Mesendoderm (in vitro differentiated cells): ENCODE results near the gene RAB11FIP3.
A peak's percentile ranks its signal among the peaks of the same experiment; 100 is the strongest.

Experiments used
- DNase-seq: peaks from one replicate; pipeline ENCODE4 v3.0.0; 2013
- H2AK5ac ChIP-seq: 2 replicates; pipeline ENCODE4 v1.6.1; 2013; ENCODE audit warnings: low read length, inconsistent platforms
- H2BK120ac ChIP-seq: 2 replicates; pipeline ENCODE4 v1.6.1; 2013; ENCODE audit warnings: low read depth, mild to moderate bottlenecking, low read length, moderate library complexity, mixed read lengths
- H2BK15ac ChIP-seq: replicated peaks from 2 replicates; pipeline ENCODE4 v1.6.1; 2013; ENCODE audit warnings: low read depth, mild to moderate bottlenecking, moderate library complexity
- H2BK5ac ChIP-seq: 2 replicates; pipeline ENCODE4 v1.6.1; 2013; ENCODE audit warnings: low read length, inconsistent platforms
- H3K18ac ChIP-seq: 2 replicates; pipeline ENCODE4 v1.6.1; 2013; ENCODE audit warnings: mild to moderate bottlenecking, low read length, mixed read lengths
- H3K23ac ChIP-seq: one replicate; pipeline ENCODE4 v1.6.1; 2013; ENCODE audit warnings: low read length
- H3K27ac ChIP-seq: 2 replicates; pipeline ENCODE4 v1.5.1; 2013; ENCODE audit warnings: low read depth, mild to moderate bottlenecking, inconsistent platforms, low read length, moderate library complexity
- H3K27me3 ChIP-seq: 2 replicates; pipeline ENCODE4 v1.6.1; 2013; ENCODE audit warnings: low read length, control low read depth, mild to moderate bottlenecking, inconsistent platforms; ENCODE audit not compliant: insufficient read depth, poor library complexity
- H3K36me3 ChIP-seq: 2 replicates; pipeline ENCODE4 v1.6.1; 2013; ENCODE audit warnings: low read length, inconsistent platforms; ENCODE audit not compliant: control insufficient read depth, insufficient read depth
- H3K4ac ChIP-seq: one replicate; pipeline ENCODE4 v1.6.1; 2013; ENCODE audit warnings: low read depth, mild to moderate bottlenecking, low read length, moderate library complexity
- H3K4me1 ChIP-seq: 2 replicates; pipeline ENCODE4 v1.6.1; 2013; ENCODE audit warnings: low read depth, low read length, inconsistent platforms; ENCODE audit not compliant: control insufficient read depth
- H3K4me2 ChIP-seq: 2 replicates; pipeline ENCODE4 v1.6.1; 2013; ENCODE audit warnings: low read length
- H3K4me3 ChIP-seq: 2 replicates; pipeline ENCODE4 v1.5.1; 2013; ENCODE audit warnings: mild to moderate bottlenecking, low read length
- H3K56ac ChIP-seq: one replicate; pipeline ENCODE4 v1.6.1; 2013; ENCODE audit warnings: low read length
- H3K79me1 ChIP-seq: 2 replicates; pipeline ENCODE4 v1.6.1; 2013; ENCODE audit warnings: low read length, inconsistent platforms
- H3K79me2 ChIP-seq: 2 replicates; pipeline ENCODE4 v1.6.1; 2013; ENCODE audit warnings: mild to moderate bottlenecking, low read length; ENCODE audit not compliant: control insufficient read depth, insufficient read depth
- H3K9ac ChIP-seq: 2 replicates; pipeline ENCODE4 v1.6.1; 2013; ENCODE audit warnings: low read length, inconsistent platforms
- H4K5ac ChIP-seq: one replicate; pipeline ENCODE4 v1.6.1; 2013; ENCODE audit warnings: low read length
- H4K8ac ChIP-seq: one replicate; pipeline ENCODE4 v1.6.1; 2013; ENCODE audit warnings: low read depth, mild to moderate bottlenecking, control low read depth, low read length, moderate library complexity
- WGBS: extraction: QIAGEN DNeasy Blood & Tissue Kit; methylation state at CpG from one replicate; pipeline ENCODE4 v1.1.7; 2013; ENCODE audit warnings: low lambda C conversion rate, missing lambda C conversion rate; ENCODE audit not compliant: insufficient coverage; ENCODE audit errors: extremely low coverage; 5-methylcytosine and 5-hydroxymethylcytosine counted together

The RAB11FIP3 gene

DNA sequence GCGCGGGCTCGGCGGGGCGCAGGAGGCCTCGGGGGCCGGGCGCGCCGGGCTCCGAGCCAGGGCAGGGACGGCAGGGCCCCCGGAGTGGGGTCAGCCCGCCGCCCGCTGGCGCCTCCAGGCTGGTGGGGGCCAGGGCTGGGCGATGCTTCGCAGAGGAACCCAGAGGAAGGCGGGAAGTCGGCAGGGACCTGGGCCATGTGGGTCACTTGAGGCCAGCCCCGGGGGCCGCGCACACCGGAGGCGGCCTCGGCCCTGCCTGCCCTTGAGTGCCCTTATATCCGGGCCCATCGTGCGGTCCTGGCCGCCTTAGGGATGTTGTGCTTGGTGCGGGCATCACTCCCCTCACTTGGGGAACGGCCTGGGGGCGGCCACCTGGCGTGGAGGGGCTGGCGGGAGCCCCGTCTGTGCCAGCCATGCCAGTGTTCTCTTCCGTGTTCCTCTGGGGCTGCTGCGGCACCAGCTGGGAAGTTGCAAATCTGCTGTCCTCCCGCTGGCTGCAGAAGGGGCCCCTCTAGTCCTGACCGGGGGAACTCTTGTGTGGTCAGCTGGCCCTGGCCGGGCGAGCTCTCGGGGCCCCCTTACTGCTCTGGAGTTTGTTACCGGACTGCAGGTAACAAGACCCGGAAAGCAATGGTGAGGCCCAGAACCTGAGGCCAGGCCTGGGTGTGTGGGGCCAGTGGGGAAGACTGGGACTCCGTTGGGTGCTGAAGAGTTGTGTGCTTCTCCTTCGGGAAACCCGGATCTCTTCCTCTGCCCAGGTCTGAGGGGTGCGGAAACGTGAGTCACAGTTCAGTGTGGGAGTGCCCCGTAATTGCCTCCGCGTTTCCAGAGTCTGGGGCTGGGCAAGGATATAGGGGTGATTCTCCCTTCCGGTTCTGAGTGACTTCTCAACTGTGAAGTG lies 102.9 kb downstream of the RAB11FIP3 start:
- Histone ChIP-seq H3K18ac (peak overlapping the region; percentile 71), H3K36me3 (no peaks in the 10 kb centered on the region), H2AK5ac (no peak overlapping the region), H2BK5ac (peak overlapping the region; percentile 30), H3K79me1 (peaks cover 31% of the 10 kb centered on the region), H3K23ac (peak overlapping the region; percentile 66), H2BK15ac (no peak overlapping the region), H3K9ac (peak overlapping the region; percentile 95), H3K4me2 (peak overlapping the region; percentile 80), H3K4me1 (peaks cover 11% of the 10 kb centered on the region), H4K5ac (no peak overlapping the region), H3K27me3 (no peaks in the 10 kb centered on the region), H3K27ac (no peak overlapping the region), H3K4me3 (peak overlapping the region; percentile 79), H4K8ac (no peak overlapping the region), H2BK120ac (no peak overlapping the region), H3K79me2 (peaks cover 50% of the 10 kb centered on the region), H3K4ac (peak overlapping the region; percentile 58), H3K56ac (peak overlapping the region; percentile 98)
- WGBS, result no CpG with 5 or more reads among the region's 55 CpGs
- peak; percentile 57 for DNase-seq

DNA sequence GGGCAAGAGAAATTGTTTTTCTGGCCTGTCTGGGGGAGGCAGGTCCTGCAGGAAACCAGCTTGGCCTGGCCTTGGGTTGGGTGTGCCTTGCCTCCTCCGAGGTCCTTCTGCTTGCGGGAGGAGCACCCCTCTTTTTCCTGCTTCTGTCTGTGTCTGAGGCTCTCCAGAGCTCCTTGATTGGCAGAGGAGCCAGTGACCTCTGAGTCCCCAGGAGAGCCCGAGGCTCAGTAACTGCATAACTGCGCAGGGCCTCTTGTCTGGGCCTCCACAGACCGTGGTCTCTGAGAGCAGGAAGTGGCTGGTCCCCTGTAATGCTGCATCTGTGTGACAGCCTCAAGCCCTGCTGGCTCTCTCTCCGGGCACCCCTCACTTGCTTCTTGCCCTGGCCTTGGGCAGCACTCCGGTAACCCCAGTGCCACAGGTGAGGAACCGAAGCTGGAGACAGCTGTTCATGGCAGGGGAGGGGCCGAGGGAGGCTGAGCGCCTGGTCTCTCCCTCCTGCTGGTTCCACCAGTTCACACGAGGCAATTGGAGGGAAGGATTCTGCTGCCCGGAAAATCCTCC lies 103.6 kb downstream of the RAB11FIP3 start:
- Histone ChIP-seq H3K79me2 (peaks cover 56% of the 10 kb centered on the region), H3K4ac (no peak overlapping the region), H3K27ac (no peak overlapping the region), H3K9ac (peak overlapping the region; percentile 95), H3K23ac (peak overlapping the region; percentile 15), H2BK120ac (no peak overlapping the region), H3K79me1 (peaks cover 31% of the 10 kb centered on the region), H3K36me3 (no peaks in the 10 kb centered on the region), H2BK15ac (no peak overlapping the region), H3K4me3 (peak overlapping the region; percentile 79), H3K4me1 (peaks cover 11% of the 10 kb centered on the region), H4K5ac (no peak overlapping the region), H3K18ac (no peak overlapping the region), H4K8ac (no peak overlapping the region), H3K27me3 (no peaks in the 10 kb centered on the region), H2BK5ac (no peak overlapping the region), H3K56ac (peak overlapping the region; percentile 98), H2AK5ac (no peak overlapping the region), H3K4me2 (peak overlapping the region; percentile 80)
- DNase-seq, result no peak
- whole genome bisulfite sequencing, result no CpG with 5 or more reads among the region's 12 CpGs

DNA sequence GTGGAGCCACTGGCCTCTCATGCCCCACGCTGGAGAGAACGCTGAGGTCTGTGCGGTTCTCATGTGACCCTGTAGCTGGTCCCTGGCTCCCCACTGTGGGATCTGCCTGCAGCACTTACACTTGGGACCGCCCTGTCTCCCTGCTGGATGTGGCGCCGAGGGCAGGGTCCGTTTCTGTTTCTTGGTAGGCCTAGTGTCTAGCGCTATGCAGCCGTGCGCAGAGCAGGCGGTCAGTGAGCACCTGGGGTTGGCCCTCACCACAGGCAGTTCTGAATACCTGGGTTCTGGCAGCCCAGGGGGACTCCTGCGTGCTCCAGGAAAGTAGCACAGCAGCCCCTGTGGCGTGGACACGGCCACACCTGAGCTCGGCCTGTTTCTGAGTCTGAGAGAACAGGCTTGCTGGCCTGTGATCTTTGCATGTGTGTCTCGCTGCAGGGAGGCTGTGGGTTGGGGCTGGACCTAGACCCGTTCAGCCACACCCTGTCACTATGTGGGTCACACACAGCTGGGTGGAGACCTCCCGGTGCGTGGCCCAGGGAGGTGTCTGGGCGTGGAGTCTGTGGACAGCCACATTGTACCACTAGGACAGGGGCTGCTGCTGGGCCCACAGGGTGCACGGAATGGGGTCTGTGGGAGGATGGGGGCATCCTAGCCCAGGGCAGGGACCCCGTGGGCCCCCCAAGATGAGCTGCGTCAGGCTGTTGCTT lies 104.8 kb downstream of the RAB11FIP3 start:
- Histone ChIP-seq H3K18ac (no peak overlapping the region), H3K4me1 (peaks cover 11% of the 10 kb centered on the region), H3K4me2 (no peak overlapping the region), H3K4ac (no peak overlapping the region), H2AK5ac (no peak overlapping the region), H2BK120ac (no peak overlapping the region), H3K9ac (no peak overlapping the region), H3K36me3 (no peaks in the 10 kb centered on the region), H3K79me2 (peaks cover 68% of the 10 kb centered on the region), H4K5ac (no peak overlapping the region), H4K8ac (no peak overlapping the region), H3K27me3 (no peaks in the 10 kb centered on the region), H3K4me3 (no peak overlapping the region), H3K56ac (no peak overlapping the region), H3K79me1 (peaks cover 34% of the 10 kb centered on the region), H3K23ac (no peak overlapping the region), H2BK15ac (no peak overlapping the region), H3K27ac (no peak overlapping the region), H2BK5ac (no peak overlapping the region)
- no peak for DNase-seq
- no CpG with 5 or more reads among the region's 23 CpGs for WGBS

DNA sequence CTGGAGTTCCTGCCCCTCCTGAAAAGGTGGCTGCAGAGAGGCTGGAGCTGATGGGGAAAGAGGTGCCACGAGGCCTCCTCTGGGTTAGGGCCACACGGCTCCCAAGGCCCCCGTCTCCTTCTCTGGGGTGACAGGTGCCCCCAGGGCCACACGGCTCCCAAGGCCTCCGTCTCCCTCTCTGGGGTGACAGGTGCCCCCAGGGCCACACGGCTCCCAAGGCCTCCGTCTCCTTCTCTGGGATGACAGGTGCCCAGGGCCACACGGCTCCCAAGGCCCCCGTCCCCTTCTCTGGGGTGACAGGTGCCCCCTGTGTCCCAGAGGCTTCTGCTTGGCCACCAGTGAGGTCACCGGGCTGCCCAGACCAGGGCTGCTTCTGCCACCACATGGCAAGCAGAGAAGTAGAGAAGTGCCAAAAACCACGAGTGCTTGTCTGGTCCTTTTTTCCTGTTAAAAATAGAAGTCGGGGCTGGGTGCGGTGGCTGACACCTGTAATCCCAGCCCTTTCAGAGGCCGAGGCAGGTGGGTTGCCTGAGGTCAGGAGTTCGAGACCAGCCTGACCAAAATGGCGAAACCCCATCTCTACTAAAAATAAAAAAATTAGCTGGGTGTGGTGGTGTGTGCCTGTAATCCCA lies 106.2 kb downstream of the RAB11FIP3 start:
- Histone ChIP-seq H2BK120ac (no peak overlapping the region), H3K9ac (no peak overlapping the region), H3K56ac (no peak overlapping the region), H3K27me3 (no peaks in the 10 kb centered on the region), H3K4me1 (peaks cover 6% of the 10 kb centered on the region), H2AK5ac (no peak overlapping the region), H2BK5ac (no peak overlapping the region), H3K27ac (no peak overlapping the region), H3K18ac (no peak overlapping the region), H3K4me3 (no peak overlapping the region), H3K79me2 (peaks cover 64% of the 10 kb centered on the region), H4K8ac (no peak overlapping the region), H4K5ac (no peak overlapping the region), H2BK15ac (no peak overlapping the region), H3K23ac (no peak overlapping the region), H3K79me1 (peaks cover 26% of the 10 kb centered on the region), H3K4ac (no peak overlapping the region), H3K36me3 (no peaks in the 10 kb centered on the region), H3K4me2 (no peak overlapping the region)
- WGBS, result no CpG with 5 or more reads among the region's 16 CpGs
- DNase-seq, result no peak

DNA sequence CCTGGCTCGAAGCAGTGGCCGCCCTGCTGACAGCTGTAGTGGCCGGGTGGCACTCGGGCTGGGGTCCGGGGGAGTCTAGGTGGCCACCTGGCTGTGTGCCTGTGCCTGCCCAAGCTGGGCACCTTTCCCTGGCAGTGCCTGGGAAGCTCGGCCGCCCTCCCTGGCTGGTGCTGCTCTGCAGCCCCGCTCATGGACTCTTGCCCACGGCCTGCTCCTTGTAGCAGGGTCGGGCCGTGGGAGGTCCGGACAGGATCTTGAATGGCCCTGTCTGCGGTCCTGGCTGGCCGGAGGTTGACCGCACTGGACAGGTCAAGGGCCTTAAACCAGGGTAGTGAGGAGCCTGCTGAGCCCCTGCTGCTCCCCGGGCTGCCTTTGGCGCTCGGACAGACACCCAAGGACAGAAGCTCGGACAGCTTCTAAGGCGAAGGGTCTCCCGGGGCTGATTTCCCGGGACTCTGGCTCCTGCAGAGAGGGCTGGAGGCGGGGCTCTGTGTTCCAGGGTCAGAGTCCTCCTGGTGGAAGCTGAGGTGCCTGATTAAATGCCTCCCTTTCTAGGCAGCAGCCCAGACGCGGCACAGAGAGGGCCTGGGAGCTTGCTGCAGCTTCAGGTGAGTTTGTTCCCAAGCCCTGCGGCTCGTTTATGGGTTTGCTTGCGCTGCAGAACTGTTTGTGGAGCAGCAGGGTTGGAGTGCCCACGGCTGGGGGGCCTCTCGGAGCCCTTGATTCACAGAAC lies 108.1 kb downstream of the RAB11FIP3 start:
- Histone ChIP-seq H3K27ac (no peak overlapping the region), H2BK15ac (no peak overlapping the region), H3K4me2 (no peak overlapping the region), H3K56ac (no peak overlapping the region), H2BK120ac (no peak overlapping the region), H3K79me1 (peaks cover 23% of the 10 kb centered on the region), H4K5ac (no peak overlapping the region), H3K9ac (no peak overlapping the region), H3K4me3 (no peak overlapping the region), H3K36me3 (no peaks in the 10 kb centered on the region), H3K18ac (no peak overlapping the region), H3K4ac (no peak overlapping the region), H3K79me2 (peaks cover 64% of the 10 kb centered on the region), H3K4me1 (peaks cover 6% of the 10 kb centered on the region), H4K8ac (no peak overlapping the region), H2BK5ac (no peak overlapping the region), H3K23ac (no peak overlapping the region), H2AK5ac (no peak overlapping the region), H3K27me3 (no peaks in the 10 kb centered on the region)
- no peak for DNase-seq
- WGBS, result no CpG with 5 or more reads among the region's 30 CpGs
